Stimulated activated CD8-positive, alpha-beta memory T cell treated with anti-CD3 and anti-CD28 coated beads, Interleukin-7, amount 100 ng/mL, for 24 hours (primary cell): ENCODE results near the gene CIART.
"Not testable (repeated sequence)": the region's sequence is repeated elsewhere in the genome, so short reads cannot be mapped to it uniquely, and the experiment has no call there.

ENCODE experiments used
- DNase-seq: peaks from one replicate; pipeline ENCODE4 v3.0.0-alpha.2; 2020; ENCODE audit warnings: low read depth

Gene CIART

GRCh38 chr1:150281758-150282557 is at the start of gene CIART:
CIART (plus strand) TSS chr1:150282554; CDS start chr1:150283268, 714 bp downstream.
- DNase-seq, result peak; percentile 35

- not testable (repeated sequence) for DNase-seq
These were observed 49.4 kb upstream of the CIART start for GRCh38 chr1:150232921-150233320.

- DNase-seq, result peak; percentile 21
These were observed 48.7 kb upstream of the CIART start for GRCh38 chr1:150233359-150234308.

- no peak for DNase-seq
These were observed 48.1 kb upstream of the CIART start for GRCh38 chr1:150234309-150234565.

DNA sequence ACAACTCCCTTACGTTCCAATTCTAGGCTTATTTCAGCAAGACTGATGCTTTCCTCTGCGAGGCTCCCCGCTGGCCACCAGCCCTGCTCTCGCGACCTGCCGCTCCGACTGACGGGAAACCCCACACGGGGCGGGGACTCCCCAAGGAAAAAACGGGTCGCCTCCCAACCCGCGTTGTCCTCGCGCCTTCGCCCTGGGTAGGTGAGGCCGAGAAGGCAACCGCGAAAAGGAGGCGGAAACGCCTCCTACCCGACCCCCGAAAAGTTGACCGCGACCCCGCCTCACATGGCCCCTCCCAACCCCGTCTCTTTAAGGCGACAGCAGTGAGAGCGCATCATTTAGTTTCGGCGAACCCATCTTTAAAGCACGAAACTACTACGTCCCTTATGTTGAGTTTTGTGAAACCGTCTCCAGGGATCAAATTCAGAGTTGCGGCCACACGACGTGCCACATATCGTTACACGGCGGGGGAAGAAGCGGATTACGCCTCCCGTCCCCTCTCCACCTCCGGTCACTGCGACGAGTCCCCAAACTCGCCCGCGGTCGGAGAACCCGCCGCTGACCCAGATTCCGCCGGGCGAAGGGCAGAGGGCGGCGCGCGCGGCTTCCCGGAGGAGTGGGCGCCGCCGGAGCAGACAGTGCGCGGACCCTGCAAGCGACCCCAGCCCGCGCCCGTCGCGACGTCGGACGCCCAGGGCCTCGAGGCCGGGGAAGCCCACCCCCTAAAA is 47.6 kb upstream of the CIART start:
- peak; percentile 75 for DNase-seq

DNA sequence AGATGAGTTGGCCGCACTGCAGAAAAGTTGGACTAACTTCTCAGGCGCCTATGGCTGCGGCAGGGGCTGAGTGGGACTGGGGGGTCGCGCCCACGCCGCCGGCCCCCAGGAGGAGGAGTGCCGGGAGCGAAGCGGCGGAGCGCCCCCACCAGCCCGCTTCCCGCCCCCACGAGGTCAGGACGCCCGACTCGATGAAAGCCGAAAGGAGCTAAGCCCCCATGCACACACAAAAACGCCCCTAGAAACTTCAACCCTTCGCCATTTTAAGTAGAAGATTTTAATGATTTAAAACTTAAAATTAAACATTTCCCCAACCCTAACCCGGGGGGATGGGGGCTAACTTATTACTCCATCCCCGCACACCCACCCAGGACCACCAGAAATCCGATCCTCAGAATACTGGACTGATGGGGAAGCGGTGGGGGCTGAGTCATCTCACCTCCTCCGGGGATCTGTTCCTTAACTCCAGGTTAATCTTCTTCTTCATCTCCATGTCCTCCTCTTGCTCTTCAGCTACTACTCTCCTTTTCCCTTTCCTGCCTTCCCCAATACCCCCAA is 47.0 kb upstream of the CIART start:
- DNase-seq, result no peak

GRCh38 chr1:150235852-150236613 is 46.3 kb upstream of the CIART start, which contains the start of gene ANP32E:
ANP32E (minus strand) TSS chr1:150236112; CDS start chr1:150235786, 326 bp downstream.
- DNase-seq, result peak; percentile 81

DNA sequence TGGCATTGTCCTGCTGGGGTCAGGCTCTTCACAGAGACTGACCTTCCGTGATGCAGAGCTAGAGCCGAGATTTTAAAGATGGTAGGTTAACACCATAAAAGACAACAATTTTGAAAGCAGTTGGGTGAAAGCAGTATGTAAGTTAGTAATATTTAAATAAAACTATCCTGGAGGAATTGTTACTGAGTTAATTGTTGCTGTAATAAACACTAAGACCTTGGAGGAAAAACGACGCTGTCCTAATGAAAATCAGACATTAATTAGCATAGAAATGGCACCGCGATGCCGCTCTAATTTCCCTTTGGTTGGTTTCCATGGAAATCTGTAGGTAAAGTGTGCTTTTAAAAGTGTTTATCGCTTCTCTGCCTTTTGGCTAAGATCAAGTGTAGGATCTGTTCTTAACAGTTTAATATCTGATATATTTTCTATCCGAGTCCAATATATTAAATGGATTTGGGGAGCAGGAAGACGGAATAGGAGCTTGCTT is 45.7 kb upstream of the CIART start:
- no peak for DNase-seq

DNA sequence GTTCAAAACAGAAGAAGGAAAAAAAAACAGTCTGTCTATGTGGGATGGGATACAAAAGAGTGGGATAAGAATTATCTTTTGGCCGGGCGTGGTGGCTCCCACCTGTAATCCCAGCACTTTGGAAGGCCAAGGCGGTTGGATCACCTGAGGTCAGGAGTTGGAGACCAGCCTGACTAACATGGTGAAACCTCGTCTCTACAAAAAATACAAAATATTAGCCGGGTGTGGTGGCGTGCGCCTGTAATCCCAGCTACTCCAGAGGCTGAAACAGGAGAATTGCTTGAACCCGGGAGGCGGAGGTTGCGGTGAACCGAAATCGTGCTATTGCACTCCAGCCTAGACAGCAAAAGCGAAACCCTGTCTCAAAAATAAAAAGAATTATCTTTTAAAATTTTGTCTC is 45.2 kb upstream of the CIART start:
- DNase-seq, result not testable (repeated sequence)

DNA sequence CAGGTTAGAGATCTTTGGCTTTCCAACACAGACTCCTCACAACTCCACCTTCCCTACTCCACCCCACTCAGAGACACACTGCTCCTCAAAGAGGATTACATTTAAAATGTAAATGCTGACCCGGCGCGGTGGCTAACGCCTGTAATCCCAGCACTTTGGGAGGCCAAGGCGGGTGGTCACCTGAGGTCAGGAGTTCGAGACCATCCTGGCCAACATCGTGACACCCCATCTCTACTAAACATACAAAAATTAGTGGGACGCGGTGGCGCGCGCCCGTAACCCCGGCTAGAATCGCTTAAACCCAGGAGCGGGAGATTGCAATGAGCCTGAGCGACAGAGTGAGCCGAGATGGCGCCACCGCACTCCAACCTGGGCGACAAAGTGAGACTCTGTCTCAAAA is 44.6 kb upstream of the CIART start:
- DNase-seq, result no peak

DNA sequence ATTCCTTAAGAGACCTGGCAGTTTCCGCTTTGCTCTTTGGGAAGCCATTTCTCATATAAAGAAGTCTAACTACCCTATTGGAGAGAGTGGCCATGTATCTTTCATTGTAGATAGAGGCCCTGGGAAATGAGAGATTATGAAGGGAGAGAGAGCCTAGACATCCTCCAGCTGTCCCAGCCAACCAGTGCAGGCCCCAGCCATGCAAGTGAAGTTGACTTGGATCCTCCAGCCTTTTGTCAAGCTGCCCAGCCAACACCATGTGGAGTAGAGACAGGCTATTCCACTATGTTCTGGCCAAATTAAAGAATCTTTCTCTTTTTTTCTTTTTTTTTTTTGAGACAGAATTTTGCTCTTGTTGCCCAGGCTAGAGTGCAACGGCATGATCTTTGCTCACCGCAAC is 39.4 kb upstream of the CIART start:
- no peak for DNase-seq

DNA sequence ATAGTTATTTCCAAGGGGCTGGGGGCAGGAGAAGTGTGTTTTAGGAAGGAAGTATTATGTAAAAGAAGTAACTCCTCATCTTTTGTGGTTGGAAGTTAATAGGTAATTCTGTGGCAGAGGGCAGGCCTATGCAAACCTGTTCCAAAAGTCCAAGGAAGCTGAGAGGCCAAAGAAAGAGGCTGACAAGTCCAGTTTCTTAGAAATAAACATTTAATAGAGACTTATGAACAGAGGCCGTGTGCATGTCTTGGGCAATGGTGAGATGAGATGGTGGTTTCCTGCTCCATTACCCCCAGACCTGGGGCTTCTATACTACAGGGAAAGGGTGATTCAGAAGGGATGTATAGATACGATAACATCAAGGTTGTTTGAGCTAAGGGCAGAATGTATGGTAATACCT is 32.4 kb upstream of the CIART start:
- DNase-seq, result no peak

DNA sequence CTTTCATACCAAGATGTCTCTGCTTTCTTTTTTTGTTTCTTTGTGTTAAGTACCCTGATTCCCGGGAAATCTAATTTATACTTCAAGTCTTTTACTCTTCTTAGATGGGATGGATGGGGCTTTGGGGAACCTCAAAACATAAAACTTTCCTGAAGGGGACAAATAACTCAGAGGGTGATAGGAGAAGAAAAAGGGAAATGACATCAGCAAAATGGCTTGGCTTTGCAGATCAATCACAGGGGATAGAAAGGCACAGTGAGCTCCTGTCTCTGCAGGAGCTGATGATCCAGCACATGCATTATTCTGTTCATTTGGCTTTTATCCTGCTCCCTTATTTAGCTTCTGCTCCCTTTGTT is 26.2 kb upstream of the CIART start:
- DNase-seq, result no peak

DNA sequence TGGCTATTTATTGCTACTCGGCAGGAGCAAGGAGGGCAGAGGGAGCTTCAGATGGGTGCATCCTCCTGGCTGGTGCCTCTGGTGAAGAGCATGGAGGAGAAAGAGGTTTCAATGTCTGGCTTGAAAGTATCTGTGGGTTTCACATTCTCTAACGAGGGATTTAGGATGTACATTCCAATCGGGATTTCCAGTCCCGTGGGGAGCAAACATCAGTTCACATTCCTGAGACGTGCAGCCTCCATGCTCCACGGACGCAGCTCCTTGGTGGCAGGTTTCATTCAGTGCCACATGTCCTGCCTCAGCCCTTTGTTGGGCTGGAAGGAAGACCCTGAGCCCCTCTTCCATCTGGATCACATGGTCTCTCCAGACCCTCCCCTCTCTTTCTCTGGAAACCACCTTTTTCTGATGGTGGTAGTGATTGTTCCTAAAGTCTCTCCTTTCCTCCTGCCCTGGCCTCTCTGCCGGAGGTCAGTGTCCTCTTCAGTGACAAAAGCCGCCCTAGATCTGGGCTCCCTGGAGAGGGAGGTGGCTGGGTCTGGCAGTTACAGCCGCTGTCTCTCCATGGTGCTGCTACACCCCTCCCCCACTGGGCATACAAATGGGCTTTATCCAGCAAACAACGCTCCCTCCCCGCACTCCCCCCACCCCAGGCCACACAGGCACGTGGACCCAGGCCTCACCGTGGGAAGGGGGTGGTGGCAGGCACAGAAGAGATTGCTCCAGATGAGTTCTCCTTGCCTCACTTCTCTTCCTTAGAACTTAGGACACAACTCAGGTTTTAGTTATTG is 25.6 kb upstream of the CIART start:
- DNase-seq, result no peak

DNA sequence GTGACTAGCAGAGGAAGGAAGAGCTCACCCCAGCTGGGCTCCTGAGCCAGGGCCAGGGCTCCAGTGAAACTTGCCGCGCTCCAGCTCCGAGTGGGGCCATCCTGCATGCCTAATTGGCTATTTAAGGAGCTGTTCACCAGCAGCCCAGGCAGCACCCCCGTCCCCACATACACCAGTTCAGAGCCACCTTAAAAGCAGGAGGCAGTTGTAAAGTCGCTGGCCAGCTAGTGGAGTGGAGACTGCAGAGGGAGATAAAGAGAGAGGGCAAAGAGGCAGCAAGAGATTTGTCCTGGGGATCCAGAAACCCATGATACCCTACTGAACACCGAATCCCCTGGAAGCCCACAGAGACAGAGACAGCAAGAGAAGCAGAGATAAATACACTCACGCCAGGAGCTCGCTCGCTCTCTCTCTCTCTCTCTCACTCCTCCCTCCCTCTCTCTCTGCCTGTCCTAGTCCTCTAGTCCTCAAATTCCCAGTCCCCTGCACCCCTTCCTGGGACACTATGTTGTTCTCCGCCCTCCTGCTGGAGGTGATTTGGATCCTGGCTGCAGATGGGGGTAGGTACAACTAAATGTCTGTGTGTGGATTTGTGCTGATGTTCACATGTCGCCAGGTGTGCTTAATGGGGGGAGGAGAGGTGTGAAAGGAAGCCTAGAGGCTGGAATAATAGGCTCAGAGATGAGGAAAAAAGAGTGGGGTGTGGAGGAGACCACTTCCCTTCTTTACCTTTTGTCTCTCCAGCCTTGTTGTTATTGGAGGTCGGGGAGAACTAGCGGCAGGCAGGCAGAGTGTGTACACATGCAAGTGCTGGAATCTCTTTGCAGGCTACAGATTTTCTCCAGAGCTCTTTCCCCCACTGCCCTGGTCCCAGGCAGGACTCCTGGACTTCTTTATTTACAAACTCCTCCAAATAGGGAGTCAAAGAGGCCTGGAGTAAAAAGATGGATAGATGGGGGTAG is 24.4 kb upstream of the CIART start, which contains the start of gene CA14:
Gene CA14, plus strand, starts transcription at position 151 of the 962 bp plus-strand sequence. Its CDS starts 355 bp downstream, at position 506.
- DNase-seq, result no peak

GRCh38 chr1:150259217-150259616 is 23.1 kb upstream of the CIART start:
- DNase-seq, result no peak

DNA sequence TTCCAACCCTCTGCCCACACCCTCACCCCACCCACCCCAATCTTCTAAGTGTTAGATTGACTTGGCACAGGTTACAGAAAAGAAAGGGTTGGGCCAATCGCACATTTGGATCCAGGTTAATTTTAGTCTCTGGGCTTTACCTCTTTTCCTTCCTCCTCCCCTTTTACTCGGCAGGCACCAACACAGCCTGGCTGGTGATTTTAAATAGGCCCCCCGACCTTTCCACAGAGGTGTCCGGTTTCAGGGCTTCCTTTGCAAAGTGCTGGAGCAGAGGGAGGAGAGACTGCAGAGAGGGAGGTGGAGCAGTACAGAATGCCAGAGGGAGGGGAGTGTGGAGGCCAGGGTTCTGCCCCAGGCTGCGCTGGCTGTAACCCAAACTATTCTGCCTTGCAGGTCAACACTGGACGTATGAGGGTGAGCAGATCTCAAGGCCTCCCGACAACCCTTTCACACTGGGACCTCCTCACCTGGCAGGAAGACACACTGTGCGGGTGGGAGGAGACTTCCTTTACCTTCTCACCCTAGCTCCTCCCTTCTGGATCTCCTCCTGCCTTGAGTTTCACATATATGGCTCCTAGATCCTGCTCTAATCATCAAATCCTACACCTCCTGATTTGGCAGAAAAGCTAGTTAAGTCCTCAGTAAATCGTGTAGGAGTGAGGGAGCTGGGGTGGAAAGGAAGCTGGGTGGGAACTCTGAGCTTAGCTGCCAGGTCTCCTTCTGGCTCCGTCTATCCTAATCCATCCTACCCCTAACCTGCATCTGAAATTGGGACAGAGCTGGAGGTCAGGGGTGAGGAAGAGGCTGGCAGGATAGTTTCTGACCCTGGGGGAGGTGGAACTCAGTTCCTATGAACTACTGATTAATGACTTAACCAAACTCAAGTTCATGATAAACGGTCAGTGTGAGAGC is 22.3 kb upstream of the CIART start:
- no peak for DNase-seq

DNA sequence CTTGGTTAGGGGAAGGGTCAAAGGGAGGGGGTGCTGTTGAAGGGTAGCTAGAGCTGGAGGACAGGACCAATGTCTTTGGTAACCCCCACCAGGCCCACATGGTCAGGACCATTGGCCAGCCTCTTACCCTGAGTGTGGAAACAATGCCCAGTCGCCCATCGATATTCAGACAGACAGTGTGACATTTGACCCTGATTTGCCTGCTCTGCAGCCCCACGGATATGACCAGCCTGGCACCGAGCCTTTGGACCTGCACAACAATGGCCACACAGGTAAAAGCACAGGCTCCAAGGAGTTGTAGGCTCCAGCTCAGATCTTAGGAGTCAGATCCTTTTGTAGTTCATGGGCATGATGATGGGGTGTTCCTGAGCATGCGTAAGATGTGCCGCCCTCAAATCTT is 21.0 kb upstream of the CIART start:
- no peak for DNase-seq
